WI38 (cell line): Measurements from ENCODE around the gene ZNF175.

ENCODE experiments used
- H3K4me3 ChIP-seq: 2 replicates; pipeline ENCODE4 v1.5.1; 2011; ENCODE audit warnings: low read depth, mild to moderate bottlenecking, control low read depth, low read length
- CTCF ChIP-seq: IDR thresholded peaks from 2 replicates; pipeline ENCODE4 v1.5.1; 2012; ENCODE audit warnings: low read depth, mild to moderate bottlenecking, control low read depth, low read length

The ZNF175 gene

GRCh38 chr19:51546107-51546649 is 24.9 kb upstream of the ZNF175 start:
- no peak overlapping the region for H3K4me3 ChIP-seq
- no peak for TF ChIP-seq CTCF

GRCh38 chr19:51546650-51547396 is 24.3 kb upstream of the ZNF175 start:
- no peak overlapping the region for H3K4me3 ChIP-seq
- TF ChIP-seq CTCF, result no peak

GRCh38 chr19:51547397-51548212 is 23.5 kb upstream of the ZNF175 start:
- no peak for TF ChIP-seq CTCF

GRCh38 chr19:51548213-51548651 is 22.9 kb upstream of the ZNF175 start:
- no peak for TF ChIP-seq CTCF
- H3K4me3 ChIP-seq, result no peak overlapping the region

More at GRCh38 chr19:51547397-51548212, 23.5 kb upstream of the ZNF175 start:
- H3K4me3 ChIP-seq, result no peak overlapping the region

- TF ChIP-seq CTCF, result no peak
- H3K4me3 ChIP-seq, result no peak overlapping the region
These were observed 22.2 kb upstream of the ZNF175 start for GRCh38 chr19:51548891-51549305.

- H3K4me3 ChIP-seq, result no peak overlapping the region
- TF ChIP-seq CTCF, result no peak
These were observed 21.4 kb upstream of the ZNF175 start for GRCh38 chr19:51549533-51550324.
